ENCODE measurements around the gene HOXC9. TPM values are rescaled to one million over a fixed set of nuclear protein-coding genes. Genes with fewer than 3 reads are reported as not detected.

HOXC9 gene
- total RNA-seq, 1 donor from 2014 or later, result not detected

- no peak overlapping the region for H3K4me3 ChIP-seq
- intact Hi-C loops (cut with DNase I), result no loop called here
Measured at GRCh38 chr12:54047160-54047963, 47.4 kb downstream of the HOXC9 start.

DNA sequence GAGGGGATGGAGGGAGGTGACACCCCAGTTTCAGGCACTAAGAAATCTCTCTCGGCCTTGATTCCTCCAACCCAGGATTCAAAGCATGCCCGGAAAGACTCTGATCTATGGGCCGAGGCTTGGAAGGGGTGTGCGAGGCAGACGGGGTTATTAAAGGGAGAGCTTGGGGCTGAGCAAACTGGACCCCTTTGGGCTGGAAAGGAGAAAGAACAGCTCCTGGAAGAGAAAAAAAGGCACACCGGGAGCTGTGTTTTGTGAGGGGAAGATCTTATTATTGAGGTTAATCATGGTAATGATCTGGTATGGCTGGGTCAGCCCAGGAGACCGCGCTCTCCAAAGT lies 48.0 kb downstream of the HOXC9 start:
- TF ChIP-seq POLR2A (IDR thresholded peaks at IDR 0.05) (no peak), POLR2AphosphoS5 (IDR thresholded peaks at IDR 0.05; ENCODE audit: insufficient read depth in 1 of 2, low read depth in 1 of 2) (no peak)
- TF ChIP-seq, protein P1, sequence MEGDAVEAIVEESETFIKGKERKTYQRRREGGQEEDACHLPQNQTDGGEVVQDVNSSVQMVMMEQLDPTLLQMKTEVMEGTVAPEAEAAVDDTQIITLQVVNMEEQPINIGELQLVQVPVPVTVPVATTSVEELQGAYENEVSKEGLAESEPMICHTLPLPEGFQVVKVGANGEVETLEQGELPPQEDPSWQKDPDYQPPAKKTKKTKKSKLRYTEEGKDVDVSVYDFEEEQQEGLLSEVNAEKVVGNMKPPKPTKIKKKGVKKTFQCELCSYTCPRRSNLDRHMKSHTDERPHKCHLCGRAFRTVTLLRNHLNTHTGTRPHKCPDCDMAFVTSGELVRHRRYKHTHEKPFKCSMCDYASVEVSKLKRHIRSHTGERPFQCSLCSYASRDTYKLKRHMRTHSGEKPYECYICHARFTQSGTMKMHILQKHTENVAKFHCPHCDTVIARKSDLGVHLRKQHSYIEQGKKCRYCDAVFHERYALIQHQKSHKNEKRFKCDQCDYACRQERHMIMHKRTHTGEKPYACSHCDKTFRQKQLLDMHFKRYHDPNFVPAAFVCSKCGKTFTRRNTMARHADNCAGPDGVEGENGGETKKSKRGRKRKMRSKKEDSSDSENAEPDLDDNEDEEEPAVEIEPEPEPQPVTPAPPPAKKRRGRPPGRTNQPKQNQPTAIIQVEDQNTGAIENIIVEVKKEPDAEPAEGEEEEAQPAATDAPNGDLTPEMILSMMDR (IDR thresholded peaks at IDR 0.05), result no peak
- Histone ChIP-seq H3K36me3 (no peaks in the 10 kb centered on the region), H3K4me3 (no peak overlapping the region), H3K9me3 (no peaks in the 10 kb centered on the region), H3K4me1 (peaks cover 15% of the 10 kb centered on the region), H3K27ac (no peak overlapping the region), H3K27me3 (peaks cover 17% of the 10 kb centered on the region)
- DNase-seq (ENCODE audit: extremely low spot score in 2 of 2), result no peak
- intact Hi-C loops (cut with DNase I), result no loop called here

More at GRCh38 chr12:54047160-54047963, 47.4 kb downstream of the HOXC9 start:
- peaks cover 14% of the 10 kb centered on the region for H3K27me3 ChIP-seq
- H3K9me3 ChIP-seq, result no peaks in the 10 kb centered on the region
- TF ChIP-seq POLR2A (IDR thresholded peaks at IDR 0.05) (no peak), POLR2AphosphoS5 (IDR thresholded peaks at IDR 0.05; ENCODE audit: insufficient read depth in 1 of 2, low read depth in 1 of 2) (no peak)
- TF ChIP-seq, protein P1 (IDR thresholded peaks at IDR 0.05), result no peak
- peaks cover 9% of the 10 kb centered on the region for H3K4me1 ChIP-seq
- H3K27ac ChIP-seq, result no peak overlapping the region
- H3K36me3 ChIP-seq, result no peaks in the 10 kb centered on the region
- DNase-seq (ENCODE audit: extremely low spot score in 2 of 2), result no peak

- H3K9me3 ChIP-seq, result no peaks in the 10 kb centered on the region
- peaks cover 22% of the 10 kb centered on the region for H3K27me3 ChIP-seq
- no peak overlapping the region for H3K27ac ChIP-seq
- H3K4me3 ChIP-seq, result no peak overlapping the region
- DNase-seq (ENCODE audit: extremely low spot score in 2 of 2), result no peak
- peaks cover 21% of the 10 kb centered on the region for H3K4me1 ChIP-seq
- intact Hi-C loops (cut with DNase I), result no loop called here
- H3K36me3 ChIP-seq, result no peaks in the 10 kb centered on the region
- TF ChIP-seq, protein P1 (IDR thresholded peaks at IDR 0.05), result no peak
- no peak for TF ChIP-seq POLR2A (IDR thresholded peaks at IDR 0.05)
- no peak for TF ChIP-seq POLR2AphosphoS5 (IDR thresholded peaks at IDR 0.05; ENCODE audit: insufficient read depth in 1 of 2, low read depth in 1 of 2)
Measured at GRCh38 chr12:54048406-54049093, 48.6 kb downstream of the HOXC9 start.

- Histone ChIP-seq H3K27ac (no peak overlapping the region), H3K9me3 (no peaks in the 10 kb centered on the region), H3K36me3 (no peaks in the 10 kb centered on the region), H3K4me1 (peaks cover 27% of the 10 kb centered on the region), H3K27me3 (peaks cover 27% of the 10 kb centered on the region), H3K4me3 (no peak overlapping the region)
- TF ChIP-seq, protein P1 (IDR thresholded peaks at IDR 0.05), result no peak
- TF ChIP-seq POLR2A (IDR thresholded peaks at IDR 0.05) (no peak), POLR2AphosphoS5 (IDR thresholded peaks at IDR 0.05; ENCODE audit: insufficient read depth in 1 of 2, low read depth in 1 of 2) (no peak)
- intact Hi-C loops (cut with DNase I), result no loop called here
- no peak for DNase-seq (ENCODE audit: extremely low spot score in 2 of 2)
Measured at GRCh38 chr12:54049108-54049507, 49.1 kb downstream of the HOXC9 start.

DNA sequence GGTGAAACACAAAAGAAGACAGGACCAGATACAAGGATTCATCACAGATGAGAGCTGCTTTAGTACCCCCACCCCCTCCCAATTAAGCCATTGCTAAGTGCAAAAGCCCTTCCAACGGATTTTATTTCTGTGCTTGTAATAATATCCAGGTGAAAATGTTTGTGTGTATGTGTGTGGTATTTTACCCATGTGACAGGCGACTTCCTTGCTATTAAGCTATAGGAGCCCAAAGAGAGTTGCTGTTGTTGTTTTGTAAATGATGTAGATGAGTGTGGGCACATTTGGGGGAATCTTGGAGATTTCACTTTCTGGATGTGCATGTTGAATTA lies 50.5 kb downstream of the HOXC9 start:
- Histone ChIP-seq H3K4me1 (peaks cover 34% of the 10 kb centered on the region), H3K27ac (no peak overlapping the region), H3K27me3 (peaks cover 41% of the 10 kb centered on the region), H3K9me3 (no peaks in the 10 kb centered on the region), H3K36me3 (no peaks in the 10 kb centered on the region), H3K4me3 (no peak overlapping the region)
- TF ChIP-seq, protein P1 (IDR thresholded peaks at IDR 0.05), result no peak
- TF ChIP-seq POLR2AphosphoS5 (IDR thresholded peaks at IDR 0.05; ENCODE audit: insufficient read depth in 1 of 2, low read depth in 1 of 2) (no peak), POLR2A (IDR thresholded peaks at IDR 0.05) (no peak)
- intact Hi-C loops (cut with DNase I), result no loop called here
- no peak for DNase-seq (ENCODE audit: extremely low spot score in 2 of 2)
